Tongue (tissue), 2 donors: ENCODE results near the gene SESN3. TPM values are rescaled to one million over a fixed set of nuclear protein-coding genes. Genes with fewer than 3 reads are reported as not detected.
"Not testable (repeated sequence)": the region's sequence is repeated elsewhere in the genome, so short reads cannot be mapped to it uniquely, and the experiment has no call there.

Experiments
- DNase-seq: peaks from one replicate; pipeline ENCODE4 v3.0.0-alpha.2; 2015
- total RNA-seq: library from RNA; depleted of rRNA; stranded (reverse); fragments of >200 nt; gene quantifications from one replicate; pipeline ENCODE4 v1.2.3, GENCODE V29; 2014

The SESN3 gene
- total RNA-seq, 1 donor from 2014 or later, result 135 TPM

DNA sequence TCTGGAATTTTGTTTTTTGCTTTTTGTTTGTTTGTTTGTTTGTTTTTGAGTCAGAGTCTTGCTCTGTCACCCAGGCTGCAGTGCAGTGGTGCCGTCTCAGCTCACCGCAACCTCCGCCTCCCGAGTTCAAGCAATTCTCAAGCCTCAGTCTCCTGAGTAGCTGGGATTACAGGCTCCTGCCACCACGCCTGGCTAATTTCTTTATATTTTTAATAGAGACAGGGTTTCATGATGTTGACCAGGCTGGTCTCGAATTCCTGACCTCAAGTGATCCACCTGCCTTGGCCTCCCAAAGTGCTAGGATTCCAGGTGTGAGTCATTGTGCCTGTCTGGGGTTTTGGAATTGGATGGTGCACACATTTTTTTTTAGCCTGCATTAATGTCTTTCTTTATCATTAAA is 20.9 kb upstream of the SESN3 start:
- not testable (repeated sequence) for DNase-seq

DNA sequence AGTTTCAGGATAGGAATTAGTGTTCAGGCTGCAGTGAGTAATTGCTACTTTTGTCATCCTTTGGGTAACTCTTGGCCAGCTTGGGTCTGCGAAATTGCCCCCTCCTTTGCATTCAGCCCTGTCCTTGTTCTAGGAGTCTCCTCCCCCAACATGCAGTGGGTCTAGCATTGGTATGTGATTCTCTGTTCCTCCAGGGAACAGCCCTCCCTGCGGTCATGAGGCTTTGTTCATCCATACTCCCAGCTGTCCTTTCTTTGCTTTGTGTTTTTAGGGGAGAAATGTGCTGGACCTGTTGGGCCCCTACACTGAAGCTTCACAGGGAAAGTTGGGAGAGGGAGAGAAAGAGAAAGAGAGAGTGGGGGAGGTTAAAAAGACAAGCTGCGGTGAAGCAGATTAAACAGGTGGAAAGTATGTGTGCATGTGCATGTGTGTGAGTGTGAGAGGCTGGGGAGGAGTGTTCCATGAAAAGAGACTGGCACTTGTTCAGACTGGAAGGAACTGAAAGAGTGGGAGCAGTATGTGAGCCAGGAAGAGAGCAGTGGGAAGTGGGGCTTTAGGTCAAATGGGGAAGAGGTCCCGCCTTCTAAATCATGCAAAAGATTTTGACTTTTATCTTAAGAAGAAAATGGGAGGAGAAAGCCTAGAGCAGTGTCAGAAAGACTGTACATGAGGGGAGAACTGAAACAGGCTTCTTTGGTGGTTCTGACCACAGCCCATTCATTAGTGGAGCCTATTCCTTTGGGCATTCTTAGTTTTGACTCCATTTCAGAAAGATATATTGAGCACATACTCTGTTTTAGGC is 17.9 kb upstream of the SESN3 start:
- DNase-seq, result no peak

DNA sequence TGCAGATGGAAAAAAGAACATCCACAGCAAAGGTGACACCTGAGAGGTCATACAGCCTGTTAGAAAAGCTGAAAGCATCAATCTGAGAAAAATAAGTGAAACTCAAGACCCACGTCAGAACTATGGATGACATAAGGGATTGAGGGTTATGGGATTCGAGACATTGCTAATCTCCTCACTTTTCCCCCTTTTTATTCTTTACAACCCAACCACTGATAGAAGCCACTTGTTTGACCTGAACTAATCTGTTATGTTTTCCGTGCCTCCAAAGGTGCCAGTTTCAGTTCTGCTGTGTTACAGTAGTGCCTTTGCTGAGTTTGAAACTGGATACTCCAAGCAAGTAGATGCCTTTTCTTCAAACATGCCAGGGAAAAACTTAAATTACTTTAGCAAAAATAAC is 16.9 kb upstream of the SESN3 start:
- no peak for DNase-seq

GRCh38 chr11:95247127-95247684 is 16.2 kb upstream of the SESN3 start:
- no peak for DNase-seq

GRCh38 chr11:95245581-95245980 is 14.6 kb upstream of the SESN3 start:
- DNase-seq, result no peak

GRCh38 chr11:95245038-95245437 is 14.0 kb upstream of the SESN3 start:
- DNase-seq, result no peak

- DNase-seq, result no peak
Measured at GRCh38 chr11:95243673-95244072, 12.7 kb upstream of the SESN3 start.

DNA sequence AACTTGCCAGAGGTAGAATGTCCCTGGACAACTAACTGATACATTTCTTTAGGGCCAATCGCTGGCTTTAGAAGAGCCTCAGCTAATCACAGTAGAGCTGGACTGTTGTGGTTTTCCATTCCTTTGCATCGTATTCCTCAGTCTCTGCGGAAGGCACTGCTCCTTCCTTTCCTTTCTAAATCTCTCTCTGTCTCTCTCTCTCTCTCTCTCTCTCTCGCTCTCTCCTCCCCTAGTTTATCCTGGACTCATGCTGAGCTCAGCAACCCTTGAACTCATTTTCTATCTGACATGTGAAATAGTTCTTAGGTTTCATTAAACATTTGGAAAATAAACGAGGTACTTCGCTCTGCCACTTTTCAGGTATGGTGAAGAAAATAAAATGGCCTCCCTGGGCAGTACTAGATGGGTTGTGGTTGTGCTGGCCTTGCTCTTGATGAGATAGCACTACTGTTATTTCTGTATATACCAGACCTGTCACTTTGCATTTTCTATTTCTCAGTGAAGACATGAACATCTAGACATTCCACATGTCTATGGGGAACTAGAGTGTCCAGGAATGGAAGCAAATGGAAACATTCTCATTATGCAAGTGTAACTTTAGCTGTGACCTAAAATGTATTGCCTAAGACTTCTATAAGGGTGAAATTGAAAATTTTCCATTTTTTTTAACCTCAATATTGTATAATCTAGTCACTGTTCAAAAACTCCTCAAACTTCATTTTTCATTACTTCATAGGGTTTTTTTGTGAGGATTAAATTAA is 12.0 kb upstream of the SESN3 start:
- DNase-seq, result no peak

GRCh38 chr11:95242091-95242844 is 11.3 kb upstream of the SESN3 start:
- no peak for DNase-seq

DNA sequence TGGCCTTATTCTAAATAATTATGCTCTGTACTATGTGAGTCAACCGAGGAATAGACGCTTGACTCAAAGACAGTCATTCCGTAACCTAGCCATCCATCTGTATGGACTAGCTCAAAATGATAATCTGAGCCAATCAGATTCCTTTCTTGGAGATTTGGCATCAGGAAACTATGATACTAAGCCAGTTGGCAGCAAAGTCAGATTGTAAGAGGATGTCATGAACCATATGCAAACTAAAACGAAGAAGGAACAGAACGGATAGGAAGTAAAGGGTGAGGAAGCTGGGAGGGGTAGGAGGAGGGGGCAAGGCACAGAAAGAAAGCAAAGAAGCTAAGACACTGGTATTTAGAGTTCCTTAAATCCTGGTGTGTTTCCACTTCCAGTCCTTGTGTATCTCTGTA is 10.7 kb upstream of the SESN3 start:
- DNase-seq, result no peak

DNA sequence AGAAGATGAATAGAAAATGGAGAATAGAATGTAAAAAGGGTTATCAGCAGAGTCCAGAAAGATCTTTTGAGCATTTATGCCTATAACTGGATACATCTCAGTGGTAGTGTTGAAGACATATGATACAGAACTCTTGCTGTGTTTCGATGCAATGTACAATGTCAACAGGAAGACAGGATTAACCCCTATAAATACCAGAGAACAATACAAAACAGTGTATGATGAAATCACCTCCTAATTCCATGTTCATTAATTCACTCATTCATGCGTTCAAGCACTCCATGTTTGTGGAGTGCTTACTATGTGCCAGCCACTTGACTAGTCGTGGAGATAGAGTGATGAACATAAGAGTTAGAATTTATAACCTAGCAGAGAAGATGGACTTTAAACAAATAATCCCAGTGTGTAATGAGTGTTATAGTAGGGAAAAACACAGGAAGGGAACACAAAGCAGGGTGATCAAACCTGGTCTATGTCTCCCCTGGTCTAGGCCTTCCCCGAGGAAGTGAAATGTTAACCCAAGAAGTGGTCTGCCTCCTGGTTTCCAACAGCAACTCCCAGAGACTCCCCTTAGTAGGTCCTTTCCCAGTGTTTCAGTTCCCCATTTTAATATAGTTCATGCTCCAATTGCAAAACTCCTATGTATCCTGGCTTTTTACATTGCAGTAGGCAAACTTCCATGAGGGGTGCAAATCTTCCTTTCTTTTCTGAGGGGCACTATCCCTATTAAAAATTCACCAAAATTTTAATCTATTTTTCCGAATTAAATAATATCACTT is 9.1 kb upstream of the SESN3 start:
- DNase-seq, result no peak

DNA sequence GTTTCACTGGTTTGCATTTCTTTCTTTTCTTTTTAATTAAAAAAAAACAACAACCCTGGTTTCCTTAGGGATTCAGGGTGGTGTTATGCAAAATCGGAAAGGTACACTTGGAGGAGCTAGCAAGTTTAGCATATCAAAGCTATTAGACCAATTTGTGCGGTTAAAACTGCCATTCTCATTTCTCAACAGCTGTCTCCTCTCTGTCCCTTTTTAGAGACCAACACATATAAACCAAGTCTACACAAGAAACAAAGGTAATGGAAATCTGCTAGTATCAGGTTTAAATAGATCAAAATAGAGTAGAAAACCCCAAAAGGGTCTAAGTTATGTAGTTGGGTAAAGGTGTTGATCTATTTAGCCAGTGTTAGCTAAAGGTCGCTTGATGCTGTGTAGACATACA is 1.7 kb upstream of the SESN3 start:
- no peak for DNase-seq

DNA sequence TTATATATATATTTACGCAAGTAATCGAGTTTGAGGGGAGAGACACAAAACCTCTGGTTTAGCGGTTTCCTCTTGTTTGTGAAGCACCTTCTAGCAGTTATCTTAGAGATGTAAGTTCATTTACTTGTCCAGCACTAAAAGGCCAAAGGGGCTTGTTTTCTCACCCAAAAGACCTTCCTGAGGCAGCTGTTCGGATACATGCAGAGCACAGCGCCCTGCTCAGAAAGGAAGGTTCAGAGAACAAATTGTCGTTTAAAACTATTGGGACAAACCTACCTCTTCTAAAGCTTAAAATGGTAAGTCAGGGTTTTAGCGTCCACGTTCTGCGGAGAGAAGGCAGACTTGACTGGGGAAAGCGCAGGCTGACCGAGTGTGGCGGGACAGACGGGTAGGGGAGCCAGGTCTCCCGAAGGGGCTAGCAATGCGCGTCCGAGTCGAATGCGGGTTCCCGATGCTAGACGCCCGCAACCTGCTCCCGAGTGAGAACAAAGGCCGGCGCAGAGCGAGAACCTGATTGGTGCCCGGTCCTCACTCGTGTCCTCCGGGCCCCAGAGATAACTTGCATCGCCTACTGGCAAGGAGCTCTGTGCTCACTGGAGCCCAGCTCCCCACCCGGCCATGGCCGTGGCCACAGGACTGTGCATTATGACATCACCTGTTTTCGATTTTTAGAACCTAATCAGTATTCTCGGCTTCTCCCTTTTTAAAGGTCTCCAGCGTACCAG is 1.0 kb upstream of the SESN3 start:
- DNase-seq, result peak; percentile 73

DNA sequence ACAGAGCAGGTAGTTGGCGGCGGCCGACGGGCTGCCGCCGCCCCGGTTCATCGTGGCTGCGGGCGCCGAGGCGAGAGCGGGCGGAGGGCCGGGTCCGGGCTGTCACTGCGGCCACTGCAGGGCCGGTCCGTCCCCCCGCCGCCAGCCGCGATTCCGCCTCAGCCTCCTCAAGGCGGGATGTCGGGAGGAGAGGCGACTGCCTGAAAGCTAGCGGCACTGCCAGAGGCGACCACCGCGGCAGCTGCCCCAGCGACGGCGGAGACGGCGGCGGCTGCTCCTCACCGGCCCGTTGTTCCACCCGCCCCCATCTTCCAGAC is 234 bp downstream of the SESN3 start:
- DNase-seq, result no peak

GRCh38 chr11:95229993-95230809 is 801 bp downstream of the SESN3 start:
- peak; percentile 77 for DNase-seq

GRCh38 chr11:95229199-95229992 is 1.6 kb downstream of the SESN3 start:
- peak; percentile 80 for DNase-seq

DNA sequence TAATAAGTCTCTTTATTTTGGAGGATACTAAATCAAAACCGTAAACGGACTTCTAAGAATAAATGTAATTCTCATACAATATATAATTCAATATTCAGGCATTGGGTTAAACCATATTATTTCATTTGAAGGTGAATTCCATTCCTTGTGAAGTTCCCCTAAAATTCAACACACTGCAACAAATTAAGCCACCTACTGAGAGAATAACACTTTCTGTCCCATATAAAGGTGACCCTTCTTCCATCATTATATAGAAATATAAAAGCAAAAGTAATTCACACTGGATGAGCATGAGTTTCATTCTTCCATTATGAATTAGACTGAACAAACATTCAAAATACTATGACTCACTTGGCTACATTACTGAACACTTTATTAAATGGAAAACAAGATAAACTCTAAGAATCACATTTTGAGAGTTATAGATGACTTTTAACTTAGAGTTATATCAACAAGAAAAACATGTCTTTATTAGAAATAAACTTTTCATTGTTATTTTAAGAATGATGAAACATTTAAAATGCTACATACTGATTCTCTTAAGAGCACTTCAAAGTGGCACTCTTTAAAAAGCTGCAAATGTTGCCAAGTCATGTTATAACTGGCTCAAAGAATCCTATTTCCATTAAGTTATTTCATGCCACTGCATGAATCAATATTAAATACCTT is 2.8 kb downstream of the SESN3 start:
- peak; percentile 44 for DNase-seq

GRCh38 chr11:95227060-95227459 is 3.9 kb downstream of the SESN3 start:
- DNase-seq, result not testable (repeated sequence)

- no peak for DNase-seq
Measured at GRCh38 chr11:95222817-95223216, 8.2 kb downstream of the SESN3 start.
